Mesenchymal stem cell (in vitro differentiated cells and primary cell): Measurements from ENCODE around the gene TTLL11.

Experiments used
- DNase-seq: peaks from one replicate; pipeline ENCODE4 v3.0.0-alpha.2; 2013
- H2AFZ ChIP-seq: one replicate; pipeline ENCODE4 v1.6.1; 2013; ENCODE audit warnings: low read depth, mild to moderate bottlenecking, control low read depth, inconsistent platforms, low read length, moderate library complexity
- H2AK5ac ChIP-seq: 2 replicates; pipeline ENCODE4 v1.6.1; 2013; ENCODE audit warnings: low read length, moderate library complexity, mild to moderate bottlenecking, inconsistent platforms; ENCODE audit not compliant: severe bottlenecking
- H2BK120ac ChIP-seq: one replicate; pipeline ENCODE4 v1.6.1; 2013; ENCODE audit warnings: low read depth, mild to moderate bottlenecking, inconsistent platforms, low read length, moderate library complexity
- H2BK12ac ChIP-seq, 2 experiments: one replicate each; pipeline ENCODE4 v1.6.1; 2013; ENCODE audit warnings: inconsistent platforms in 2 of 2, low read length in 2 of 2, mild to moderate bottlenecking in 2 of 2, moderate library complexity in 2 of 2, control low read depth in 1 of 2
- H2BK15ac ChIP-seq: one replicate; pipeline ENCODE4 v1.6.1; 2013; ENCODE audit warnings: mild to moderate bottlenecking, low read depth, inconsistent platforms; ENCODE audit not compliant: poor library complexity, severe bottlenecking
- H2BK5ac ChIP-seq: 2 replicates; pipeline ENCODE4 v1.6.1; 2013; ENCODE audit warnings: low read depth, mild to moderate bottlenecking, low read length, control low read depth, inconsistent platforms; ENCODE audit not compliant: poor library complexity, severe bottlenecking
- H3K14ac ChIP-seq, 2 experiments: one replicate each; pipeline ENCODE4 v1.6.1; 2013; ENCODE audit warnings: inconsistent platforms in 2 of 2, low read length in 2 of 2, control low read depth in 1 of 2, mild to moderate bottlenecking in 1 of 2, moderate library complexity in 1 of 2
- H3K18ac ChIP-seq, 2 experiments: one replicate each; pipeline ENCODE4 v1.6.1; 2013; ENCODE audit warnings: inconsistent platforms in 2 of 2, low read length in 2 of 2, control low read depth in 1 of 2, low read depth in 1 of 2, mild to moderate bottlenecking in 1 of 2
- H3K23ac ChIP-seq, 2 experiments: one replicate each; pipeline ENCODE4 v1.6.1; 2013; ENCODE audit warnings: inconsistent platforms in 2 of 2, low read length in 2 of 2, mild to moderate bottlenecking in 2 of 2, moderate library complexity in 2 of 2, control low read depth in 1 of 2
- H3K27ac ChIP-seq: 2 replicates; pipeline ENCODE4 v1.5.1; 2013; ENCODE audit warnings: mild to moderate bottlenecking, moderate library complexity, low read length, control low read depth, inconsistent platforms; ENCODE audit not compliant: poor library complexity, severe bottlenecking
- H3K27me3 ChIP-seq, 2 experiments: 2 replicates each; pipeline versions ENCODE4 v1.6.1 to v1.7.0; 2013; ENCODE audit warnings: low read length in 2 of 2, mild to moderate bottlenecking in 2 of 2, moderate library complexity in 2 of 2, control low read depth in 1 of 2, inconsistent platforms in 1 of 2; ENCODE audit not compliant: control insufficient read depth in 1 of 2, insufficient read depth in 1 of 2
- H3K36me3 ChIP-seq, 2 experiments: 2 replicates each; pipeline versions ENCODE4 v1.6.1 to v1.7.0; 2013; ENCODE audit warnings: low read length in 2 of 2, control low read depth in 1 of 2, inconsistent platforms in 1 of 2, low read depth in 1 of 2, mild to moderate bottlenecking in 1 of 2; ENCODE audit not compliant: insufficient read depth in 2 of 2, control insufficient read depth in 1 of 2
- H3K4ac ChIP-seq, 2 experiments: one replicate each; pipeline ENCODE4 v1.6.1; 2013; ENCODE audit warnings: inconsistent platforms in 2 of 2, low read length in 2 of 2, mild to moderate bottlenecking in 2 of 2, moderate library complexity in 2 of 2, control low read depth in 1 of 2, low read depth in 1 of 2
- H3K4me1 ChIP-seq: 2 replicates; pipeline ENCODE4 v1.6.1; 2013; ENCODE audit warnings: low read depth, low read length, control low read depth; ENCODE audit not compliant: control insufficient read depth, insufficient read depth
- H3K4me2 ChIP-seq: 2 replicates; pipeline ENCODE4 v1.6.1; 2013; ENCODE audit warnings: low read length, mild to moderate bottlenecking, inconsistent platforms; ENCODE audit not compliant: poor library complexity, severe bottlenecking
- H3K4me3 ChIP-seq, 2 experiments: 2 replicates each; pipeline versions ENCODE4 v1.5.1 to v1.7.0; 2013; ENCODE audit warnings: low read length in 2 of 2, mild to moderate bottlenecking in 2 of 2, control low read depth in 1 of 2, low read depth in 1 of 2; ENCODE audit not compliant: insufficient read depth in 1 of 2
- H3K79me1 ChIP-seq: replicated peaks from 2 replicates; pipeline ENCODE4 v1.6.1; 2013; ENCODE audit warnings: mild to moderate bottlenecking, control low read depth, low read length, inconsistent platforms; ENCODE audit not compliant: poor library complexity, severe bottlenecking
- H3K9ac ChIP-seq: 2 replicates; pipeline ENCODE4 v1.7.0; 2013; ENCODE audit warnings: mild to moderate bottlenecking, low read length, moderate library complexity
- H3K9me3 ChIP-seq: 2 replicates; pipeline ENCODE4 v1.7.0; 2013; ENCODE audit warnings: mild to moderate bottlenecking, low read length; ENCODE audit not compliant: control insufficient read depth
- H4K8ac ChIP-seq: one replicate; pipeline ENCODE4 v1.6.1; 2013; ENCODE audit warnings: inconsistent platforms, mild to moderate bottlenecking, low read length, moderate library complexity
- H4K91ac ChIP-seq: one replicate; pipeline ENCODE4 v1.6.1; 2013; ENCODE audit warnings: mild to moderate bottlenecking, low read length, inconsistent platforms
- WGBS: methylation state at CpG from one replicate; pipeline ENCODE4 v1.1.7; 2013; ENCODE audit warnings: mixed read lengths; 5-methylcytosine and 5-hydroxymethylcytosine counted together

TTLL11 gene

DNA sequence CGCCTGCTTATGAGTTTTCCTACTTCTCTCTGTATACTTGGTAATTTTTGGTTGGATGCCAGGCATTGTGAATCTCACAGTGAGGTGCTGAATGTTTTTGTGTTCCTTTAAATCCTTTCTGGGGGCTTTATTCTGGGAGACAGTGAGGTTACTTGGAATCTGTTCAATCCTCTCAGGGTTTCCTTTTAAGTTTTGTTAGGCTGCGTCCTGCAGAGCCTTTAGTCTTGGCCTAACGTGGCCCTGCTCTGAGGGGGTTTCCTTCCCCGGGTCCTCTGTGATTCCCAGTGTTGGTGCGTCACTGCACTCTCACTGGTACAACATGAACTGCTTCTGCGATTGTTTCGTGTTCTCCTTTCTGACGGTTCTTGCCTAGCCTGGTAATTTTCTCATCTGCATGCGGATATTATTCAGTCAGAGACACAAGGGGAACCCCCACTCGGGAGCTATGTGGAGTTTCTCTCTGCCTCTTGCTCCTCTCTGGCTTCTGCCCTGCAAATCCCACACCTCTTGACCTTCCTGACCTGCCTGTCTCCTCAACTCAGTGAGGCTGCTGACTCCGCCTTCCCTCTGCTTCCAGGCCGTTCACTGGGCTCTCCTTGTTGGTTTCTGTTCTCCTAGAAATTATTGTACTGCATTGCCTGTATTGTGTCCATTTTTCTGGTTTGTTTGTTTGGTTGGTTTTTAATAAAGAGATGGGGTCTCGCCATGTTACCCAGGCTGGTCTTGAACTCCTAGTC lies 313.6 kb downstream of the TTLL11 start:
- H3K27ac ChIP-seq = no peak overlapping the region
- no peak overlapping the region for H3K9ac ChIP-seq
- no peak overlapping the region for H4K8ac ChIP-seq
- no peak overlapping the region for H3K4ac ChIP-seq
- H3K23ac ChIP-seq = no peak overlapping the region
- no peak overlapping the region for H2BK120ac ChIP-seq
- H2BK15ac ChIP-seq = no peak overlapping the region
- DNase-seq = peak; percentile 63
- H2AK5ac ChIP-seq = no peak overlapping the region
- H3K4me1 ChIP-seq = peaks cover 10% of the 10 kb centered on the region
- H3K79me1 ChIP-seq = peaks cover 18% of the 10 kb centered on the region
- no peak overlapping the region for H3K14ac ChIP-seq
- peaks cover 44 to 70% of the 10 kb centered on the region in 2 experiments for H3K36me3 ChIP-seq
- H2BK12ac ChIP-seq = no peak overlapping the region
- no peak overlapping the region for H4K91ac ChIP-seq
- peaks cover 11% of the 10 kb centered on the region for H3K9me3 ChIP-seq
- WGBS = 57% methylated on average over 13 of the region's 13 CpGs
- H3K18ac ChIP-seq = no peak overlapping the region
- H3K4me3 ChIP-seq = no peak overlapping the region
- no peak overlapping the region for H2AFZ ChIP-seq
- no peaks in the 10 kb centered on the region for H3K27me3 ChIP-seq
- H2BK5ac ChIP-seq = no peak overlapping the region
- H3K4me2 ChIP-seq = no peak overlapping the region

DNA sequence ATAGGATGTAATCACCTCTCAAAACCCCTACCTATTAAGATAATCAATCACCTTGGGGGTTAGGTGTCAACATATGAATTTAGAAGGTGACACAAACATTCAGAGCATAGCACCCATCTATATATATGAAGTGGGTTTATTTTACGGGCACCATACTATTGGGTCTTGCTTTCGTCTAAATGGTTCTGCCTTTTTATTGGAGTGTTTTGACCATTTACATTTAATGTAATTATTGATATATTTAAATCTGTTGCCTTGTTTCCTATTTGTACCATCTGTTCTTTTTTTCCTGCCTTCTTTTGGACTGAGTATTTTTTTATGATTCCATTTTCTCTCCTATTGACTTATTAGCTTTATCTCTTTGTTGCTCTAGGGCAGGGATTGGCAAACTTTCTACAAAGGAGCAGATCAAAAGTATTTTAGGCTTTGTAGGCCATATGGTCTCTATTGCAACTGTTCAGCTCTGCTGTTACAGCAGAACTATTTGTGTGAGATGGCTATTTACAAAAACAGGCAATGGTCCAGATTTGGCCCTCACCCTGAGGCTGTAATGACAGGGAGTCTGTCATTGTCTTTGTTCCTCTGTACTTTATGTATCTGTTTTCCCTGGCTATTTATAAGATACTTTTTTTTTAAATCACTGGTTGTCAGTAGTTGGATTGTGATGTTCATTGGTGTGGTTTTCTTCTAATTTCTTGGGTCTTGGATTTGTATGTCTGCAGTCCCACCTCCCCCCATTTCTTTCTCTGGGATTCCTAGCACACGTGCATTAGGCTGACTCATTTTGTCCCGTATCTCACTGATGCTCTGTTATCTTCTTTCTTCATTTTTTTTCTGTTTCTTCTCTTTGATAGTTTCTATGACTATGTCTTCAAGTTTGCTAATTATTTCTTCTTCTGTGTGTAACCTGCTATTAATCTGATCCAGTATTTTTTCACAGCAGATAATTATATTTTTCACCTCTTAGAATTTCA lies 314.6 kb downstream of the TTLL11 start:
- H4K8ac ChIP-seq = no peak overlapping the region
- H2AFZ ChIP-seq = no peak overlapping the region
- no peak overlapping the region for H3K27ac ChIP-seq
- H4K91ac ChIP-seq = no peak overlapping the region
- H3K18ac ChIP-seq = no peak overlapping the region
- peaks cover 44 to 72% of the 10 kb centered on the region in 2 experiments for H3K36me3 ChIP-seq
- peak; percentile 12 for DNase-seq
- peaks cover 2% of the 10 kb centered on the region for H3K4me1 ChIP-seq
- no peak overlapping the region for H3K14ac ChIP-seq
- no peak overlapping the region for H3K4me3 ChIP-seq
- H2BK12ac ChIP-seq = no peak overlapping the region
- H3K27me3 ChIP-seq = no peaks in the 10 kb centered on the region
- peaks cover 21% of the 10 kb centered on the region for H3K79me1 ChIP-seq
- no peak overlapping the region for H2BK15ac ChIP-seq
- no CpG with 5 or more reads among the region's 4 CpGs for WGBS
- no peak overlapping the region for H3K9ac ChIP-seq
- H3K4ac ChIP-seq = no peak overlapping the region
- H3K9me3 ChIP-seq = peaks cover 11% of the 10 kb centered on the region
- H2BK5ac ChIP-seq = no peak overlapping the region
- H2BK120ac ChIP-seq = no peak overlapping the region
- no peak overlapping the region for H3K4me2 ChIP-seq
- no peak overlapping the region for H3K23ac ChIP-seq
- H2AK5ac ChIP-seq = no peak overlapping the region

DNA sequence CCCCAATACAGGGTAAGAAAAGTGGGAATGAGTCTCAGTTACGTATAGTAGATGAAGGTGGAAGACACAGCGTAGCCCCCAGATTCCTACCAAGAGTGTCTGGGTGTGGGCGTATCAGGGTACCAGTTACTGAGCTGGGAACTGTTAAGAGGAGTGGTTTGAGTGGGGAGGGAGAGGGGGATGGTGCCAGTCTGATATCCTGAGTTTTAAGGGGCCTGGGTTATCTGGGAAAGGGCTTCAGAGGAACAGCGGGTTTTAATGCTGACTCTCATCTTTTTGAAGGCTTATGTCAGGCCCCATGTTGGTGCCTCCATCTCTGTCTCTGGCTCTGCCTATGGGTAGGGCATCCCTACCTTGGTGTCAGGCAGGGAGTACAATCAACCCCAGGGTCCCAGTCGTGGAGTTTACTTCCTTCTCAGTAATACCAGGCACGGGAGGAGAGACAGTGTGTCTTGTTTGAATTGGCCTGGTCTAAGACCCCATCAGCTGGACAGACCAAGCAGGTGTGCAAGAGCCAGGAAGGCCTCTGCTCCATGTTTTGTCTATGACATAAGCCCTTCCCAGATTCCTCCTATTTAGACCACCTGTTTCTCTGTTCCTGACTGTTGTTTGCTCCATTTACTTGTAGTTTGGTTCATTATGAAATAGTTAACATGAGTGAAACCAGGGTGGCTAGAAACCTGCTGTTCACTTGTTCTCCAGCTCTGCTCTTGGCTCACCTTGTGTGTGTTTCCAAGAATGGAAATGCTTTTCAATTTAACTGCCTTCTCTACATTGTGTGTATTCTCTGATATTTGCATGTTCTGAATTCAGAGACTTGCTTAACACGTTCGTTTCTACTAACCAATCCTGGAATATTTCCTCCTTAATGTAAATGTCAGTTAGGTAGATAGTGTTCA lies 316.1 kb downstream of the TTLL11 start:
- Histone ChIP-seq H2BK15ac (no peak overlapping the region), H3K27me3 (no peaks in the 10 kb centered on the region), H4K91ac (no peak overlapping the region), H3K14ac (no peak overlapping the region), H2BK12ac (no peak overlapping the region), H3K4me1 (no peaks in the 10 kb centered on the region), H2BK5ac (no peak overlapping the region), H3K9me3 (peaks cover 11% of the 10 kb centered on the region), H3K18ac (no peak overlapping the region), H3K4me3 (no peak overlapping the region), H3K4ac (no peak overlapping the region), H2AK5ac (no peak overlapping the region), H3K4me2 (no peak overlapping the region), H2AFZ (no peak overlapping the region), H3K9ac (no peak overlapping the region), H3K36me3 (peaks cover 40 to 72% of the 10 kb centered on the region in 2 experiments), H4K8ac (no peak overlapping the region), H3K27ac (no peak overlapping the region), H3K79me1 (peaks cover 22% of the 10 kb centered on the region), H2BK120ac (no peak overlapping the region), H3K23ac (no peak overlapping the region)
- DNase-seq = no peak
- 87% methylated on average over 6 of the region's 8 CpGs for WGBS
